Measurements from ENCODE around the gene MYLK.

Gene MYLK

GRCh38 chr3:123733341-123733740 lies 150.8 kb downstream of the MYLK start:
- DNase-seq (ENCODE audit: low read depth, low spot score), result no peak
- ChIA-PET CTCF (interaction anchor here (1.3 to 3.6 kb wide), 6 partner anchors 8 to 91 kb away, joined by 4 to 52 read pairs (median 4); no protein-coding TSS in a partner anchor), POLR2A (interaction anchor here (1.0 kb wide), 1 partner anchor 10 kb away, joined by 3 read pairs; no protein-coding TSS in a partner anchor)
- TF ChIP-seq CTCF (IDR thresholded peaks at IDR 0.05; ENCODE audit: insufficient read depth, low read length, missing control alignments), result no peak
- H3K4me3 ChIP-seq (ENCODE audit: low read depth, low read length), result no peak overlapping the region

GRCh38 chr3:123732447-123732846 lies 151.7 kb downstream of the MYLK start:
- DNase-seq (ENCODE audit: low read depth, low spot score), result no peak
- ChIA-PET CTCF (interaction anchor here (1.6 to 3.6 kb wide), 4 partner anchors 9 to 91 kb away, joined by 4 to 52 read pairs (median 4); no protein-coding TSS in a partner anchor), POLR2A (no interaction called here)
- no peak for TF ChIP-seq CTCF (IDR thresholded peaks at IDR 0.05; ENCODE audit: insufficient read depth, low read length, missing control alignments)
- no peak overlapping the region for H3K4me3 ChIP-seq (ENCODE audit: low read depth, low read length)

GRCh38 chr3:123730829-123731228 lies 153.3 kb downstream of the MYLK start:
- no peak for DNase-seq (ENCODE audit: low read depth, low spot score)
- H3K4me3 ChIP-seq (ENCODE audit: low read depth, low read length), result no peak overlapping the region
- POLR2A ChIA-PET, result no interaction called here
- TF ChIP-seq CTCF (IDR thresholded peaks at IDR 0.05; ENCODE audit: insufficient read depth, low read length, missing control alignments), result no peak
- CTCF ChIA-PET, result interaction anchor here (1.8 to 9.9 kb wide), 3 partner anchors 10 to 80 kb away, joined by 7 to 512 read pairs (median 8); no protein-coding TSS in a partner anchor

GRCh38 chr3:123728991-123729390 lies 155.1 kb downstream of the MYLK start:
- TF ChIP-seq CTCF (IDR thresholded peaks at IDR 0.05; ENCODE audit: insufficient read depth, low read length, missing control alignments), result no peak
- ChIA-PET POLR2A (no interaction called here), CTCF (interaction anchor here (0.9 to 9.9 kb wide), 7 partner anchors 8 to 151 kb away, joined by 3 to 512 read pairs (median 3); no protein-coding TSS in a partner anchor)
- H3K4me3 ChIP-seq (ENCODE audit: low read depth, low read length), result no peak overlapping the region
- no peak for DNase-seq (ENCODE audit: low read depth, low spot score)

GRCh38 chr3:123728014-123728413 lies 156.1 kb downstream of the MYLK start:
- ChIA-PET CTCF (interaction anchor here (0.6 to 9.9 kb wide), 7 partner anchors 7 to 152 kb away, joined by 3 to 512 read pairs (median 3); no protein-coding TSS in a partner anchor), POLR2A (interaction anchor here (1.0 kb wide), 1 partner anchor 22 kb away, joined by 3 read pairs; no protein-coding TSS in a partner anchor)
- DNase-seq (ENCODE audit: low read depth, low spot score), result no peak
- no peak for TF ChIP-seq CTCF (IDR thresholded peaks at IDR 0.05; ENCODE audit: insufficient read depth, low read length, missing control alignments)
- H3K4me3 ChIP-seq (ENCODE audit: low read depth, low read length), result no peak overlapping the region

- ChIA-PET CTCF (interaction anchor here (1.0 to 9.9 kb wide), 5 partner anchors 9 to 354 kb away, joined by 3 to 512 read pairs (median 5); no protein-coding TSS in a partner anchor), POLR2A (no interaction called here)
- DNase-seq (ENCODE audit: low read depth, low spot score), result no peak
- no peak overlapping the region for H3K4me3 ChIP-seq (ENCODE audit: low read depth, low read length)
- TF ChIP-seq CTCF (IDR thresholded peaks at IDR 0.05; ENCODE audit: insufficient read depth, low read length, missing control alignments), result peak; percentile 14
Observed at GRCh38 chr3:123725652-123726400, 158.3 kb downstream of the MYLK start.

All from AG04449 (cell line).